ENCODE data around the gene CCDC86. TPM values are rescaled to one million over a fixed set of nuclear protein-coding genes. Genes with fewer than 3 reads are reported as not detected.

Gene CCDC86
- total RNA-seq, 1 donor from 2014 or later: 69.4 TPM

DNA sequence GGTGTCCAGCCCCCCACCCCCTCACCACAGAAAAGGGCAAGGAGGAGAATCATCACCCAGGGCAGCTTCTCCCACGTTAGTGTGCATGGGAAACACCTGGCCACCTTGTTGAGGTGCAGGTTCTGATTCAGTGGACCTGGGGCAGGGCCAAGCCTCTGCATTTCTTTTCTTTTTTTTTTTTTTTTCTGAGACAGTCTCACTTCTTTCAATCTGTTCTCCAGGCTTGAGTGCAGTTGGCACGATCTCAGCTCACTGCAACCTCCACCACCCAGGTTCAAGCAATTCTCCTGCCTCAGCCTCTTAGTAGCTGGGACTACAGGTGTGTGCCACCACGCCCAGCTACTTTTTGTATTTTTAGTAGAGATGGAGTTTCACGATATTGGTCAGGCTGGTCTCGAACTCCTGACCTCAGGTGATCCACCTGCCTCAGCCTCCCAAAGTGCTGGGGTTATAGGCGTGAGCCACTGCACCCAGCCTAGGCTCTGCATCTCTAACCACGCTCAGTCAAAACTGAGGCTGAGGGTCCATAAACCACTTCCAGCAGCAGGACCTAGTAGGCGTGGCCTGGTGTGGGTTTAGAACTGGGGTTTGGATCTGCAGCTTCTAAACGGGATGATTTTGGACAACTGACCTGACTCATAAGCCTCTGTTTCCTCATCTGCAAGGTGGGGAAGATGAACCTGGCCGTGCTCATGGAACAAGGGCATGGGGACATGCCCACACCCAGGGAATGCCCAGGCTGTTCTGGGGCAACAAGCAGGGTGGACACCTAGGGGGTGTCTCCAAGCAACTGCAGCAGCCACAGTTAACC is 26.2 kb downstream of the CCDC86 start:
- intact Hi-C loops (cut with micrococcal nuclease): no loop called here

GRCh38 chr11:60868682-60869450 is 27.0 kb downstream of the CCDC86 start:
- intact Hi-C loops (cut with micrococcal nuclease): no loop called here

DNA sequence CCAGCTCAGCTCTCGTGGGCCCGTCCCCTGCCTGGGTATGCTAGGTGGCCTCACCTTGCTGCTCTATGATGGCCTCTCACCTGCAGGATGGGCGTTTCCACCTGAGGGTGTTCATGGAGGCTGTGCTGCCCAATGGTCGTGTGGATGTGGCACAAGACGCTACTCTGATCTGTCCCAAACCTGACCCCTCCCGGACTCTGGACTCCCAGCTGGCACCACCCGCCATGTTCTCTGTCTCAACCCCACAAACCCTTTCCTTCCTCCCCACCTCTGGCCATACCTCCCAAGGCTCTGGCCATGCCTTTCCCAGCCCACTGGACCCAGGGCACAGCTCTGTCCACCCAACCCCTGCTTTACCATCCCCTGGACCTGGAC is 27.5 kb downstream of the CCDC86 start:
- intact Hi-C loops (cut with micrococcal nuclease): no loop called here

DNA sequence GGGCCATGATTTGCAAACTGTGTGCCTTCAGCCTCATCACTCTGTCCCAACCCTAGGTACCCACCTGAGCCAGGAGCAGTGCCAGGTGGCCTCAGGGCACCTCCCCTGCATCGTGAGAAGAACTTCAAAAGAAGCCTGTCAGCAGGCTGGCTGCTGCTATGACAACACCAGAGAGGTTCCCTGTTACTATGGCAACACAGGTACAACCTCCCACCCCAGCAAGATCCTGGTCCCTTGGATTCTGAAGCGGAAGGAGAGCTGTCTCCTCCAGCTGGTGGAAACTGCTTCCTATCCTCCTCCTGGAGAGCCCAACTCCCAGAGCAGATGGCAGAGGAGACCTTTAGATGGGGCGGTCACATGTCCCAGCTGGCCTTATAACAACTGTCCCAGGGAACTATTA is 28.4 kb downstream of the CCDC86 start:
- intact Hi-C loops (cut with micrococcal nuclease): loop anchor here (5.0 kb wide), 1 partner anchor 38 kb away; no protein-coding TSS in a partner anchor

DNA sequence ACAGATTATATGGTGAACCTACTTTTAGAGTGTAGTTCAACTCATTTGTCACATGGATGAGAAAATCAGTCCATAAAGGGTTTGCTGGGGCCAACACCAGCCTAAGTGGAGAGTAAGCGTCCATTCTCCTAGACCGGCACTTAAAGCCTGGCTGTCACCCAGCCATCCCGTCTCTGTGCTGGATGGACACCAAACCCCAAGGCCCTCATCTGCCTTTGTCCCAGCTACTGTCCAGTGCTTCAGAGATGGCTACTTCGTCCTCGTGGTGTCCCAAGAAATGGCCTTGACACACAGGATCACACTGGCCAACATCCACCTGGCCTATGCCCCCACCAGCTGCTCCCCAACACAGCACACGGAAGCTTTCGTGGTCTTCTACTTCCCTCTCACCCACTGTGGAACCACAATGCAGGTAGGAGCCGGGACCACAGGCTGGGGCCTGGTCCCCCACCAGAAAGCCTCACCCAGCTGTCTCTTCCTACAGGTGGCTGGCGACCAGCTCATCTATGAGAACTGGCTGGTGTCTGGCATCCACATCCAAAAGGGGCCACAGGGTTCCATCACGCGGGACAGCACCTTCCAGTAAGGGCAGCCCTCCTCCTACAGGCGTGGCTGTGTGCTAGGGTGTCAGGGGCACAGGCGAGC is 28.9 kb downstream of the CCDC86 start:
- intact Hi-C loops (cut with micrococcal nuclease): loop anchor here (5.0 kb wide), 1 partner anchor 39 kb away; no protein-coding TSS in a partner anchor

DNA sequence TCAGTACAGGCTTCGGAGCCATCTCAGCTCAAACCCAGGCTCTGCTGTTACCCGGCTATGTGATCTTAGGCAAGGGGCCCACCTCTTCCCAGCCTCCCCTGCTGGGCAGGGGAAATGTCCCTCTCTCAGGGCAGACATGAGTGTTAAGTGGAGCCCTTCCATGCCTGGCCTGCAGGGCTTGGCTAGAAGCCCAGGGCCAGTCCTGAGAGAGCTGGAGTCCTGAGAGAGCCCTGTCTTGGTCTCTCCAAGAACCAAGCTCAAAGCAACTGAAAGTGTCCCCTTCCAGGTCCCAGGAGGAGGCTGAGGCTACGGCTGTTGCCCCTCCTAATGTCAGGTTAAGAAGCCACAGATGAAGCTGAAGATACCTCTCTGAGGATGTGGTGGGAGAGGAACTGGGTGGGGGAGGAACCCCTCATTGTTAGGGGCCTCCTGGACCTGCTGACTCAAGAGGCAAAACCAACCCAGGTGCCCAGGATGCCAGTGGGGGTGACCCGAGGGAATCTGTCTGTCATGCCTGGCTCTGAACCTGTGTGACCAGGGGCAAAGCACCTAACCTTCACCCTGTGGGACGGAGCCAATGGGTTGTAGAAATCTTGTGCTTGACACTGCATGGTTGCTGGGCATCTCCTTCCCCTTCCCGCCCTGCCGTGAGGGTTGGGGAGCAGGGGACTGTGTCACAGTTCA is 29.6 kb downstream of the CCDC86 start:
- intact Hi-C loops (cut with micrococcal nuclease): loop anchor here (5.0 kb wide), 1 partner anchor 39 kb away; no protein-coding TSS in a partner anchor

GRCh38 chr11:60872124-60872960 is 30.4 kb downstream of the CCDC86 start:
- intact Hi-C loops (cut with micrococcal nuclease): loop anchor here (5.0 kb wide), 1 partner anchor 40 kb away; no protein-coding TSS in a partner anchor

DNA sequence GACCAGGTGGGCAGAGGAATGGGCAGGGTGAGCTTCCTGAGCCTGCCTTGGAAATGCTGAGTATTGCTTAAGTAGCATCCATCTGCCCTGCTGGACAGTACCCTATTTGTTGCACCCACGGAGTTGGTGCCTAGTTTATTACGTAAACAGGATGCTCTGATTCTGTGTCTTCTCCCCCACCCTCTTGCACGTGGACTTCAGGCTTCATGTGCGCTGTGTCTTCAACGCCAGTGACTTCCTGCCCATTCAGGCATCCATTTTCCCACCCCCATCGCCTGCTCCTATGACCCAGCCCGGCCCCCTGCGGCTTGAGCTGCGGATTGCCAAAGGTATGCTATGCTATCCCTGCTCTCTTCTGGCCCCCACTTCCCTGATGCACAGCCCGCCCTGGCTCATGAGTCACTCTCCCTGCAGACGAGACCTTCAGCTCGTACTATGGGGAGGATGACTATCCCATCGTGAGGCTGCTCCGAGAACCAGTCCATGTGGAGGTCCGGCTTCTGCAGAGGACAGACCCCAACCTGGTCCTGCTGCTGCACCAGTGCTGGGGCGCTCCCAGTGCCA is 31.1 kb downstream of the CCDC86 start:
- intact Hi-C loops (cut with micrococcal nuclease): loop anchor here (5.0 kb wide), 1 partner anchor 41 kb away; no protein-coding TSS in a partner anchor

DNA sequence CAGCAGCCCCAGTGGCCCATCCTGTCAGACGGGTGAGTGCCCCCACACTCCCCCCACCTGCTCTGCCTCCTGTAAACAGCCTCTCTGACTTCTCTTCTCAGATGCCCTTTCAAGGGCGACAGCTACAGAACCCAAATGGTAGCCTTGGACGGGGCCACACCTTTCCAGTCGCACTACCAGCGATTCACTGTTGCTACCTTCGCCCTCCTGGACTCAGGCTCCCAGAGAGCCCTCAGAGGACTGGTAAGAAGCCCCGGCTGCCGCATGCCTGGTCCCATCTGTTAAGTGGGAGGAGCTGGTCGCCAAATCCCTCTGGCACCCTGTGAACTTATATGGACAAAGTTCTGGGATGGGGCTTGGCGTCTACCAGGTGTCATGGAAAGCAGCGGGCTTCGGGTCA is 31.6 kb downstream of the CCDC86 start:
- intact Hi-C loops (cut with micrococcal nuclease): loop anchor here (5.0 kb wide), 1 partner anchor 41 kb away; no protein-coding TSS in a partner anchor

GRCh38 chr11:60874421-60875365 is 32.8 kb downstream of the CCDC86 start:
- intact Hi-C loops (cut with micrococcal nuclease): loop anchor here (5.0 kb wide), 1 partner anchor 42 kb away; no protein-coding TSS in a partner anchor

DNA sequence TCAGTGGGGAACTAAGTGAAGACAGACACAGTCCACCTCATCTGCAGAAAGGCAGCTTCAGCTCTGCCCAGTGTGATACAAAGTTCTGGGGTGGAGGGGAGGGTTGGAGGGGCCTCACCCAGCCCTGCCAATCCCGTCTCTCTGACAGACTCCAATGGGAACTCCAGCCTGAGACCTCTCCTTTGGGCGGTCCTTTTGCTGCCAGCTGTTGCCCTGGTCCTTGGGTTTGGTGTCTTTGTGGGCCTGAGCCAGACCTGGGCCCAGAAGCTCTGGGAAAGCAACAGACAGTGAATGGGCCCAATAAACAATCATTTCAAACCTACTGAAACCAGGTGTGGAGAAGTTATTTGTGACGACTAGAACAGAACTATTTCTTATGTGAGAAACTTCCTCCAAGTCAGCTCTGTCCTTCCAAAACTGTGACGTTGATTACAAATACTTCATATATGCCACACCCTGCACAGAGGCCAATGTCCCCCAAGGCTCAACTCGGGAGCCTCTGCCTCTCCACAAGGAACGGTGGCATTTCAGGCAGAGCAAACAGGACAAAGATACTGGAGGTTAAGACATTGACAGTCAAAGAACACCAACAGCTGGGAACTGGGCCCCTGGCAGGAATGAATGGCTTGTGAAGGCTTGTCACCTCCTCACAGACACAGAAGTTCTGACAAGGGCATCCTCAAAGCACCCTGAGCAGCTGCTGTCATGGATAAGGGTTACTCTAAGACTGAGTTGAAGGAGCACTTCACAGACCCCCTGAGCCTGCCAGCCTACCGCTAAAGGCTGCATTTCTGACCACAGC is 33.7 kb downstream of the CCDC86 start:
- intact Hi-C loops (cut with micrococcal nuclease): no loop called here

DNA sequence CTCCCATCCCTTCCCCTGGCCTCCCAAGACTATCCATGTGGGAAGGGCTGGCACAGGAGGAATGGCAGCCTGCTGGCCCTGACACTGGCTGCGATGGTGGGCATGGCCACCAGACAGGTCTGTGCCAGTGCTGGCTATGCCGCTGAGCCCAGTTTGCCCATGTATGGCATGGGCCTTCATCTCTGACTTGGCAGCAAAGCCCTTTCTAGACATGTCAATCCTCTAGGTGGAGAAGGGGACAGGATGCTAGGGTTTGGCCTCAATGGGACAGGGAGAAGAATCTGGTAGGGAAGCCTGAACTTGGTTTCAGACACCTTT is 34.2 kb downstream of the CCDC86 start:
- intact Hi-C loops (cut with micrococcal nuclease): no loop called here

DNA sequence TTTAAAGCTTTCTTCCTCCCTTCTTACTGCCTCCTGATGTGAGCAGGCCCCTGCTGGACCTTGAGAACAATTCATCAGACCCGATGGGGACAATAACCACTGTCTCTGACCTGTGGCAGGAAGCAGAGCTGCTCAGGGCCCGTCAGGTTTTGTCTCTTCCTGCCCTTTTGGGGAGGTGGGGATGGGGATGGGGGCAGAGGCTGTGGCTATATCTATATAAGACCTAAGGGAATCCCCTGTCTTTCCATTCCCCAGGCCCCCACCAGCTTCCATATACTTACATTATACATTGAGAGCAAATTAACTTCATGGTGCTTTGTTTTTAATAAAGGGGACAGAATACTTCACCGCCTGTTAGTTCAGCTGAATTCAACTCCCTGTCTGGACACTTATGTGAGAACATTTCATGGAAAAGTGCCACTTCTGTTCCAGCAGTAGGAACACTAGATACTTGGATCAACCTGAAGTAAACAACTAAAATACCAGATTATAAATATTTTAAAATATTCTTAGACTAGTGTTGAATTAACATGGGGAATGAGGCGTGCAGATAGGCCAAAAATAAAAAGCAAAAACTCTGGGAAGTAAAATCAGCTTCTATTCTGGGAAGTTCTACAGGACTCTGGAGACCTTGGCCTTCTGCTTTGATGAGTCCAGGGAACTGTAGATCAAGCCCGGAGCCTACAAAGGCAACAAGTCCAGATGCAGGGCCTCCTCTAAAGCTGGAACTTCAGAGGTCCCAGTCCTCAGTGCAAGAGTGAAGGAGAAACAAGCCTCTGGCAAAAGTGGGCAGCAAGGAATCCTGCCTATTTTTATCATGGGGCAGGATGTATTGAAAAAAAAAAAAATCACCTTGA is 36.6 kb downstream of the CCDC86 start:
- intact Hi-C loops (cut with micrococcal nuclease): no loop called here

DNA sequence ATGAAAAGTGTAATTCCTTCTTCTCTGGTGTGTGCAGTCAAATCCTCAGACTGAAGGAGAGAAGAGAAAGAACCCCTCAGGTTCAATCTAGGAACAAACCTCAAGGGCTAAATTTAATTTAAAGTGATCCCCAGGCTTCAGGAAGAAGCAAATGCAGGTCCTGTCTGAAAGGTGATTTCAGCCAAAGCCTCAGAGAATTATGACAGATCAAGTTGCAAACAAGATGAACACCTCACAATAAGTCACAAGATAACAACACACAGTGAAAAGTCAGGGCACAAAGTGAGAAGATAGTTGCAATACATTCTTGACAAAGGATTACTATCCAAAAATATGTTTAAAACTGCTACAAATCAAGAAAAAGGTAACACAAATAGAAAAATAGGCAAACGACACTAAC is 37.2 kb downstream of the CCDC86 start:
- intact Hi-C loops (cut with micrococcal nuclease): no loop called here

- intact Hi-C loops (cut with micrococcal nuclease): no loop called here
These were observed 38.2 kb downstream of the CCDC86 start for GRCh38 chr11:60879971-60880588.

DNA sequence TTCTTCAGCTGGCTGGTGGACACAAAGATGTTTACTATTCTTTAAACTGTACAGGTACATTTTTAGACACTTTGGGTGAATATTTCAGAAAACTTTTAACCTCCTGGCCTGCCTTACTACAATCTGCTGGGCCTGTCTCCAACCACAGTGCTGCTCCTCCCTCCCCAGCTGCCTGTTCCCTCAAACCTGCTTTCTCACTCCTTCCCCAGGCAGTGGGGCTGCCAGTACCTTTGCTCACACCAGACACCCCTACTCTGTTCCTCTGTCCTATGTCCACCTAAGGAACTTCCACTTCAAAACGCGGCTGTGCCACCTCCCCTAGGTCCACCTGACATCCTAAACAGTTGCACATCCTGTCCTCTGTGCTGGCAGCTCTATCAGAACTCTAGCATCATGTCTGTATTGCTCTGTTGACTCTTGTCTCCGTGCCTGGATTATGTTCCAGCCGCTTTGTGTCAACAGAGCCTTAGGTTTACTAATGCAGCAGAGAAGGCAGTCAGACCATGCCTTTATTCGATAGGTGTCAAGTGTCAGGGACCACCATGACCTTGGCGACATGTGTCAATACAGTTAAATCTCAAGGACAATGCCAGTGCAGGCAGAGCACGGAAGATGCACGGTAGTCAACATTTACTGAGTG is 38.9 kb downstream of the CCDC86 start:
- intact Hi-C loops (cut with micrococcal nuclease): no loop called here
